ENCODE results near the gene QDPR.
"Not testable (repeated sequence)": the region's sequence is repeated elsewhere in the genome, so short reads cannot be mapped to it uniquely, and the experiment has no call there.

QDPR gene

GRCh38 chr4:17511950-17512795 is at the start of gene QDPR:
QDPR (minus strand) TSS chr4:17512090; CDS start chr4:17512054, 36 bp downstream.
- no peak for DNase-seq (ENCODE audit: low spot score)

GRCh38 chr4:17561195-17561909 is 49.5 kb upstream of the QDPR start:
- DNase-seq (ENCODE audit: low spot score): peak; percentile 38

- DNase-seq (ENCODE audit: low spot score): no peak
These were observed 48.3 kb upstream of the QDPR start for GRCh38 chr4:17560065-17560673.

GRCh38 chr4:17559709-17560048 is 47.8 kb upstream of the QDPR start:
- no peak for DNase-seq (ENCODE audit: low spot score)

GRCh38 chr4:17558941-17559708 is 47.2 kb upstream of the QDPR start:
- no peak for DNase-seq (ENCODE audit: low spot score)

GRCh38 chr4:17557880-17558279 is 46.0 kb upstream of the QDPR start:
- no peak for DNase-seq (ENCODE audit: low spot score)

GRCh38 chr4:17556498-17556897 is 44.6 kb upstream of the QDPR start:
- no peak for DNase-seq (ENCODE audit: low spot score)

GRCh38 chr4:17554568-17554967 is 42.7 kb upstream of the QDPR start:
- DNase-seq (ENCODE audit: low spot score): no peak

GRCh38 chr4:17552427-17552826 is 40.5 kb upstream of the QDPR start:
- no peak for DNase-seq (ENCODE audit: low spot score)

- DNase-seq (ENCODE audit: low spot score): no peak
These were observed 38.7 kb upstream of the QDPR start for GRCh38 chr4:17550549-17550948.

GRCh38 chr4:17546678-17547077 is 34.8 kb upstream of the QDPR start:
- DNase-seq (ENCODE audit: low spot score): no peak

GRCh38 chr4:17546222-17546621 is 34.3 kb upstream of the QDPR start:
- DNase-seq (ENCODE audit: low spot score): no peak

GRCh38 chr4:17545374-17546140 is 33.7 kb upstream of the QDPR start:
- no peak for DNase-seq (ENCODE audit: low spot score)

GRCh38 chr4:17544831-17545234 is 32.9 kb upstream of the QDPR start:
- peak; percentile 8 for DNase-seq (ENCODE audit: low spot score)

GRCh38 chr4:17544205-17544604 is 32.3 kb upstream of the QDPR start:
- DNase-seq (ENCODE audit: low spot score): peak; percentile 63

GRCh38 chr4:17537060-17537459 is 25.2 kb upstream of the QDPR start:
- not testable (repeated sequence) for DNase-seq (ENCODE audit: low spot score)

GRCh38 chr4:17535906-17536305 is 24.0 kb upstream of the QDPR start:
- no peak for DNase-seq (ENCODE audit: low spot score)

- DNase-seq (ENCODE audit: low spot score): no peak
These were observed 23.4 kb upstream of the QDPR start for GRCh38 chr4:17535242-17535641.

GRCh38 chr4:17534705-17535104 is 22.8 kb upstream of the QDPR start:
- no peak for DNase-seq (ENCODE audit: low spot score)

GRCh38 chr4:17531538-17532285 is 19.8 kb upstream of the QDPR start:
- DNase-seq (ENCODE audit: low spot score): no peak

Measured in COLO829 (cell line).